ENCODE results near the gene HGD. TPM values are rescaled to one million over a fixed set of nuclear protein-coding genes. Genes with fewer than 3 reads are reported as not detected.
"Not testable (repeated sequence)": the region's sequence is repeated elsewhere in the genome, so short reads cannot be mapped to it uniquely, and the experiment has no call there.

HGD gene
- total RNA-seq, 2 experiments from 2014 or later = 0.16 to 0.78 TPM

DNA sequence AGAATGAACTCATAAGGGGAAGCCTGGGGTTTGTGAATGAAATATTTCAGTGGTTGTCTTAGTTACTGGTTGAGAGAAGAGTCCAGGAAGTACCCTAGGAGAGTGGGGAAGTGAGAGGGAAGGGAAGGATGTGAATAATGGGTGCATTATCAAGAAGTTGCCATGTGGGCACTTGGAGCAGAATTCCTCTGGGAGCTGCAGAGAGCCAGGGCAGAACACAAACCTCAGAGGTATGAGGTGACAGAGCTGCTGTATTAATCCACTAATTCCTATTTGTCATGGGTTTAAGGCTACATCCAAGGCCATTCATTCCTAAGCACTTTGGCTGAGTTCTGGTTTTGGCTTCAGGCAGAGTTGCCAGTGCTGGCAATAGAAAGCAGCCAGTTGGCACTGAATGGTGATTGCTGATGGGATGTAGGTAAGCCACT is 56.9 kb downstream of the HGD start:
- ChIA-PET POLR2A (interaction anchor here (0.6 kb wide), 1 partner anchor 15 kb away, joined by 3 read pairs; no protein-coding TSS in a partner anchor), CTCF (no interaction called here)
- intact Hi-C loops (cut with micrococcal nuclease) = no loop called here
- H3K4me3 Mint-ChIP-seq = no peak overlapping the region
- ATAC-seq (no peak), DNase-seq (no peak)
- H3K27ac Mint-ChIP-seq = no peak overlapping the region
- TF ChIP-seq, protein P1, sequence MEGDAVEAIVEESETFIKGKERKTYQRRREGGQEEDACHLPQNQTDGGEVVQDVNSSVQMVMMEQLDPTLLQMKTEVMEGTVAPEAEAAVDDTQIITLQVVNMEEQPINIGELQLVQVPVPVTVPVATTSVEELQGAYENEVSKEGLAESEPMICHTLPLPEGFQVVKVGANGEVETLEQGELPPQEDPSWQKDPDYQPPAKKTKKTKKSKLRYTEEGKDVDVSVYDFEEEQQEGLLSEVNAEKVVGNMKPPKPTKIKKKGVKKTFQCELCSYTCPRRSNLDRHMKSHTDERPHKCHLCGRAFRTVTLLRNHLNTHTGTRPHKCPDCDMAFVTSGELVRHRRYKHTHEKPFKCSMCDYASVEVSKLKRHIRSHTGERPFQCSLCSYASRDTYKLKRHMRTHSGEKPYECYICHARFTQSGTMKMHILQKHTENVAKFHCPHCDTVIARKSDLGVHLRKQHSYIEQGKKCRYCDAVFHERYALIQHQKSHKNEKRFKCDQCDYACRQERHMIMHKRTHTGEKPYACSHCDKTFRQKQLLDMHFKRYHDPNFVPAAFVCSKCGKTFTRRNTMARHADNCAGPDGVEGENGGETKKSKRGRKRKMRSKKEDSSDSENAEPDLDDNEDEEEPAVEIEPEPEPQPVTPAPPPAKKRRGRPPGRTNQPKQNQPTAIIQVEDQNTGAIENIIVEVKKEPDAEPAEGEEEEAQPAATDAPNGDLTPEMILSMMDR (IDR thresholded peaks at IDR 0.05) = no peak
- H3K9me3 Mint-ChIP-seq = peaks cover 16% of the 10 kb centered on the region
- H3K27me3 Mint-ChIP-seq = no peaks in the 10 kb centered on the region
- H3K4me1 Mint-ChIP-seq (ENCODE audit: low read depth) = no peaks in the 10 kb centered on the region
- peaks cover 13% of the 10 kb centered on the region for H3K36me3 Mint-ChIP-seq (ENCODE audit: low read depth)

DNA sequence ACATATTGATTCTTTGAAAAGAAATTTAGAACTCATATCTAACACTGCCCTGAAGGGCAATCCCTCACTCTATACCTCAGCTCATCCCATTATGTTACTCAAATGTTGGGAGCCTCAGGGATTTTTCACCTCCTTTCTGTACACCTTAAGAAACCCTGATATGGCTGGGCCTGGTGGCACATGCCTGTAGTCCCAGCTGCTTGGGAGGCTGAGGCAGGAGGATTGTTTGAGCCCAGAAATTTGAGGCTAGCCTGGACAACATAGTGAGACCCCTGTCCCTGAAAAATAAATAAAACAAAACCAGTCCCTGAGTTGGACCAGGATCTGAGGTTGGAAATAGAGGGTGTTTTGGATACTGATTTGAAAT is 58.3 kb downstream of the HGD start:
- ATAC-seq (no peak), DNase-seq (no peak)
- H3K4me1 Mint-ChIP-seq (ENCODE audit: low read depth) = no peaks in the 10 kb centered on the region
- H3K27me3 Mint-ChIP-seq = no peaks in the 10 kb centered on the region
- CTCF ChIA-PET = no interaction called here
- no peak overlapping the region for H3K27ac Mint-ChIP-seq
- peaks cover 16% of the 10 kb centered on the region for H3K9me3 Mint-ChIP-seq
- no peak overlapping the region for H3K4me3 Mint-ChIP-seq
- intact Hi-C loops (cut with micrococcal nuclease) = no loop called here
- TF ChIP-seq, protein P1 (IDR thresholded peaks at IDR 0.05) = no peak
- H3K36me3 Mint-ChIP-seq (ENCODE audit: low read depth) = peaks cover 13% of the 10 kb centered on the region
- POLR2A ChIA-PET = no interaction called here

DNA sequence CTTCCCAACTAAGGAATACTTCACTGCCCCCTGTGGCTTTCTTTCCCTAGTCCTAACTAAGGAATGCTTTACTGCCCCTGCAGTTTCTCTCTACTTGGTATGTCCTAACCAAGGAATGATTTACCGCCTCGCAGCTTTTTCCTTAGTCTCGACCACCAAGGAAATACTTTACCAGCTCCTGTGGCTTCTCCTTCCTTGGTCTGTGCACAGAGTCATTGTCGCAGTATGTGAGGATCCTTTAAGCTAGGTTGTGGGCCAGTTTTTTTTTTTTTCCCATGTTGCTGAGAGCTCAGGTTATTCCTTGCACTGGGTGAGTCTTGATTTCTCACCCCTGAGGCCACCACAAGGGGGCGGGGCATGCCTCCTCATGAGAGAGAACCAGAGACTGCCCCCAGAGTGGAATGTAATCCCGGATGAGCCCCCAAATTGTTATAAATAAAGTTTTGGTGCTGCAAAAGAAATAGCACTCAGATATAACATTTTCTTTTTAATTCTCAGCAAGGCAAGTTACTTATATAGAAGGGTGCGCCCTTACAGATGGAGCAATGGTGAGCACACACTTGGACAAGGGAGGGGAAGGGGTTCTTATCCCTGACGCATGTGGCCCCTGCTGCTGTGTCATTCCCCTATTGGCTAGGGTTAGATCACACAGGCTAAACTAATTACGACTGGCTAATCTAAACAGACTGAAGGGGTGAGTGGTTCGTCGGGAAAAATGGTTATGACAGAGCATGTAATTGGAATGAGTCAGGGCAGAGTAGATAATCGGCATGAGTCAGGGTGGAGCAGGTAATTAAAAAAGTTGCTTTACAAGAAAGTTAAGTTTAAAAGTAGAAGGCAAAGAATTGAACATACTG is 58.9 kb downstream of the HGD start:
- Mint-ChIP-seq H3K4me3 (no peak overlapping the region), H3K9me3 (peaks cover 16% of the 10 kb centered on the region), H3K27me3 (no peaks in the 10 kb centered on the region), H3K36me3 (ENCODE audit: low read depth) (peaks cover 13% of the 10 kb centered on the region), H3K27ac (no peak overlapping the region), H3K4me1 (ENCODE audit: low read depth) (no peaks in the 10 kb centered on the region)
- CTCF ChIA-PET = no interaction called here
- POLR2A ChIA-PET = no interaction called here
- ATAC-seq (no peak), DNase-seq (peak; percentile 46)
- TF ChIP-seq, protein P1 (IDR thresholded peaks at IDR 0.05) = no peak
- intact Hi-C loops (cut with micrococcal nuclease) = no loop called here

DNA sequence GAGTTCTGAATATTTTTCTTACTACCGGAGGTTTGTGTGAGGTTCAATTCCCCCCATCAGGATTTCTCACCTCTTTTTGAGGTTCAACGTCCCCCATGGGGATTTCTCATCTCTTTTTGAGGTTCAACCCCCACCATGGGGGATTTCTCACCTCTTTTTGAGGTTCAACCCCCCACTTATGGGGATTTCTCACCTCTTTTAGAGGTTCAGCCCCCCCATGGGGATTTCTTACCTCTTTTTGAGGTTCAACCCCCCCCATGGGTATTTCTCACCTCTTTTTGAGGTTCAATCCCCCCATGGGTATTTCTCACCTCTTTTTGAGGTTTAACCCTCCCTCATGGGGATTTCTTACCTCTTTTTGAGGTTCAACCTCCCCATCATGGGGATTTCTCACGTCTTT is 59.6 kb downstream of the HGD start:
- Mint-ChIP-seq H3K27ac (no peak overlapping the region), H3K4me1 (ENCODE audit: low read depth) (no peaks in the 10 kb centered on the region), H3K4me3 (no peak overlapping the region), H3K36me3 (ENCODE audit: low read depth) (peaks cover 13% of the 10 kb centered on the region), H3K9me3 (peaks cover 16% of the 10 kb centered on the region), H3K27me3 (no peaks in the 10 kb centered on the region)
- TF ChIP-seq, protein P1 (IDR thresholded peaks at IDR 0.05) = no peak
- ChIA-PET POLR2A (no interaction called here), CTCF (no interaction called here)
- ATAC-seq = no peak
- intact Hi-C loops (cut with micrococcal nuclease) = no loop called here
- no peak for DNase-seq

DNA sequence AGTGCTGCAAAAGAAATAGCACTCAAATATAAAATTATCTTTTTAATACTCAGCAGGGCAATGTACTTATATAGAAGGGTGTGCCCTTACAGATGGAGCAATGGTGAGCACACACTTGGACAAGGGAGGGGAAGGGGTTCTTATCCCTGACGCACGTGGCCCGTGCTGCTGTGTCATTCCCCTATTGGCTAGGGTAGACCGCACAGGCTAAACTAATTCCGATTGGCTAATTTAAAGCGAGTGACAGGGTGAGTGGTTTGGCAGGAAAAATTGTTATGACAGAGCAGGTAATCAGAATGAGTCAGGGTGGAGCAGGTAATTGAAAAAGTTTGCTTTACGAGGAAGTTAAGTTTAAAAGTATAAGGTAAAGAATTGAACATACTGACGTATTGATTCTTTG is 65.3 kb downstream of the HGD start:
- intact Hi-C loops (cut with micrococcal nuclease); POLR2A ChIA-PET; H3K36me3 Mint-ChIP-seq (ENCODE audit: low read depth); CTCF ChIA-PET; H3K27ac Mint-ChIP-seq; H3K4me3 Mint-ChIP-seq; H3K27me3 Mint-ChIP-seq; H3K9me3 Mint-ChIP-seq; DNase-seq; ATAC-seq; H3K4me1 Mint-ChIP-seq (ENCODE audit: low read depth): not testable (repeated sequence)
